ENCODE data around the gene PALLD.

DNA sequence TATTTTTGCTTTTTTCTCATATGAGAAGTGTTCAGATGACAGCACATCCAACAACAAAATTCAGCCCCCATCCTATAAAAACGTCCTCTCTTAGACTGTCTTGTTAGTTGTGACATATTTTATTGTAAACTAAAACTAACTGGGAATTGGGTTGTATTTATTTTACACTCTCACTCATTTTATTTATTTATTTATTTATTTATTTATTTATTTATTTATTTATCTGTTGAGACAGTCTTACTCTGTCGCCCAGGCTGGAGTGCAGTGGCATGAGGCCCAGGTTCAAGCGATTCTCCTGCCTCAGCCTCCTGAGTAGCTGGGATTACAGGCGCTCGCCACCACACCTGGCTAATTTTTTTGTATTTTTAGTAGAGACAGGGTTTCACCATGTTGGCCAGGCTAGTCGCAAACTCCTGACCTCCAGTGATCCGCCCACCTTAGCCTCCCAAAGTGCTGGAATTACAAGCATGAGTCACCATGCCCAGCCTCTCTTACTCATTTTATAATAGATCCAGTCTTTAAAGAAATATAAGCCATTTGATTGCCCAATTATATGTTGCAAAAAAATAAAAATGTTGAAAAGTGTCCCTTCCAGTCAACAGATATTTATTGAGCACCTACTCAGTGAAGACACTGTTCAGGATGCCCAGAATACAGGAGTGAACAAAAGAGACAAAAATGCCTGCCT is 44.6 kb downstream of the PALLD start:
- TF ChIP-seq, protein P1, sequence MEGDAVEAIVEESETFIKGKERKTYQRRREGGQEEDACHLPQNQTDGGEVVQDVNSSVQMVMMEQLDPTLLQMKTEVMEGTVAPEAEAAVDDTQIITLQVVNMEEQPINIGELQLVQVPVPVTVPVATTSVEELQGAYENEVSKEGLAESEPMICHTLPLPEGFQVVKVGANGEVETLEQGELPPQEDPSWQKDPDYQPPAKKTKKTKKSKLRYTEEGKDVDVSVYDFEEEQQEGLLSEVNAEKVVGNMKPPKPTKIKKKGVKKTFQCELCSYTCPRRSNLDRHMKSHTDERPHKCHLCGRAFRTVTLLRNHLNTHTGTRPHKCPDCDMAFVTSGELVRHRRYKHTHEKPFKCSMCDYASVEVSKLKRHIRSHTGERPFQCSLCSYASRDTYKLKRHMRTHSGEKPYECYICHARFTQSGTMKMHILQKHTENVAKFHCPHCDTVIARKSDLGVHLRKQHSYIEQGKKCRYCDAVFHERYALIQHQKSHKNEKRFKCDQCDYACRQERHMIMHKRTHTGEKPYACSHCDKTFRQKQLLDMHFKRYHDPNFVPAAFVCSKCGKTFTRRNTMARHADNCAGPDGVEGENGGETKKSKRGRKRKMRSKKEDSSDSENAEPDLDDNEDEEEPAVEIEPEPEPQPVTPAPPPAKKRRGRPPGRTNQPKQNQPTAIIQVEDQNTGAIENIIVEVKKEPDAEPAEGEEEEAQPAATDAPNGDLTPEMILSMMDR (IDR thresholded peaks at IDR 0.05): no peak
- TF ChIP-seq POLR2A (IDR thresholded peaks at IDR 0.05): no peak

All from esophagus squamous epithelium (tissue), 4 donors.